ENCODE data around the gene UROC1.

Gene UROC1

GRCh38 chr3:126448136-126448892 lies 69.3 kb downstream of the UROC1 start:
- no peak for DNase-seq
- H3K9me3 ChIP-seq = no peaks in the 10 kb centered on the region

GRCh38 chr3:126447456-126448106 lies 70.0 kb downstream of the UROC1 start:
- Histone ChIP-seq H3K27me3 (no peaks in the 10 kb centered on the region), H3K4me3 (no peak overlapping the region), H3K27ac (no peak overlapping the region), H3K9me3 (no peaks in the 10 kb centered on the region), H3K36me3 (peaks cover 40 to 53% (median 46%) of the 10 kb centered on the region in 3 donors), H3K4me1 (peaks cover 0 to 4% (median 0%) of the 10 kb centered on the region in 4 donors)
- no peak for DNase-seq
- intact Hi-C loops (cut with DNase I; ENCODE audit: low total_unique reads) = no loop called here
- no peak for TF ChIP-seq CTCF (IDR thresholded peaks at IDR 0.05)

More at GRCh38 chr3:126448136-126448892, 69.3 kb downstream of the UROC1 start:
- no peak for TF ChIP-seq CTCF (IDR thresholded peaks at IDR 0.05)
- intact Hi-C loops (cut with DNase I; ENCODE audit: low total_unique reads) = no loop called here
- Histone ChIP-seq H3K4me3 (no peak overlapping the region), H3K4me1 (peaks cover 0 to 4% (median 0%) of the 10 kb centered on the region in 4 donors), H3K36me3 (peaks cover 40 to 56% (median 54%) of the 10 kb centered on the region in 3 donors), H3K27me3 (no peaks in the 10 kb centered on the region), H3K27ac (no peak overlapping the region)

- Histone ChIP-seq H3K4me3 (no peak overlapping the region), H3K27me3 (no peaks in the 10 kb centered on the region), H3K4me1 (peaks cover 0 to 4% (median 0%) of the 10 kb centered on the region in 4 donors), H3K27ac (no peak overlapping the region), H3K9me3 (no peaks in the 10 kb centered on the region), H3K36me3 (peaks cover 34 to 45% (median 40%) of the 10 kb centered on the region in 3 donors)
- no peak for DNase-seq
- TF ChIP-seq CTCF (IDR thresholded peaks at IDR 0.05) = no peak
- intact Hi-C loops (cut with DNase I; ENCODE audit: low total_unique reads) = no loop called here
Measured at GRCh38 chr3:126446791-126447190, 70.8 kb downstream of the UROC1 start.

- Histone ChIP-seq H3K4me1 (peaks cover 0 to 4% (median 0%) of the 10 kb centered on the region in 4 donors), H3K27me3 (no peaks in the 10 kb centered on the region), H3K9me3 (no peaks in the 10 kb centered on the region), H3K27ac (no peak overlapping the region), H3K4me3 (no peak overlapping the region), H3K36me3 (peaks cover 33 to 45% (median 40%) of the 10 kb centered on the region in 3 donors)
- no peak for TF ChIP-seq CTCF (IDR thresholded peaks at IDR 0.05)
- peak in 1 of 2 donors; percentile 54 for DNase-seq
- intact Hi-C loops (cut with DNase I; ENCODE audit: low total_unique reads) = no loop called here
Measured at GRCh38 chr3:126446301-126446700, 71.3 kb downstream of the UROC1 start.

- H3K27me3 ChIP-seq = no peaks in the 10 kb centered on the region
- intact Hi-C loops (cut with DNase I; ENCODE audit: low total_unique reads) = no loop called here
- no peak overlapping the region for H3K27ac ChIP-seq
- no peak overlapping the region for H3K4me3 ChIP-seq
- TF ChIP-seq CTCF (IDR thresholded peaks at IDR 0.05) = no peak
- H3K9me3 ChIP-seq = no peaks in the 10 kb centered on the region
- H3K4me1 ChIP-seq = peaks cover 0 to 4% (median 0%) of the 10 kb centered on the region in 4 donors
- peaks cover 29 to 45% (median 40%) of the 10 kb centered on the region in 3 donors for H3K36me3 ChIP-seq
- no peak for DNase-seq
Measured at GRCh38 chr3:126445506-126445905, 72.1 kb downstream of the UROC1 start.

Measured in tibial artery (tissue), 4 donors.